Upper lobe of right lung (tissue), 1 donor: ENCODE measurements around the gene SLC66A1. TPM values are rescaled to one million over a fixed set of nuclear protein-coding genes. Genes with fewer than 3 reads are reported as not detected.

ENCODE experiments used
- ATAC-seq: fragments of 200-7000 bp; cut with Tn5 transposase; one replicate; pipeline ENCODE4 v1.9.1; 2020; ENCODE audit warnings: mild to moderate bottlenecking, moderate library complexity
- DNase-seq: peaks from one replicate; pipeline ENCODE4 v3.0.0-alpha.2; 2020
- H3K27ac ChIP-seq: fragments of 200-600 bp; one replicate; pipeline ENCODE4 v1.8.0; 2022
- H3K27me3 ChIP-seq: fragments of 200-600 bp; one replicate; pipeline ENCODE4 v1.8.0; 2022; ENCODE audit warnings: mild to moderate bottlenecking
- H3K36me3 ChIP-seq: fragments of 200-600 bp; one replicate; pipeline ENCODE4 v1.8.0; 2022
- H3K4me1 ChIP-seq: fragments of 200-600 bp; one replicate; pipeline ENCODE4 v1.8.0; 2022
- H3K4me3 ChIP-seq: fragments of 200-600 bp; one replicate; pipeline ENCODE4 v1.8.0; 2022; ENCODE audit warnings: mild to moderate bottlenecking
- H3K9me3 ChIP-seq: fragments of 200-600 bp; one replicate; pipeline ENCODE4 v1.8.0; 2022
- intact Hi-C: fragments of 100-400 bp; cut with DNase I; formaldehyde crosslinking; loops from one replicate; pipeline ENCODE4 v1.11.0; 2022
- total RNA-seq: library from RNA; stranded (reverse); fragmentation: NEBNext Ultra II Directional; extraction: Animal tissue kit (Norgen Biotek cat#: 25700); gene quantifications from one replicate; pipeline ENCODE4 v1.2.1, GENCODE V29; 2021
- TF ChIP-seq, protein P1 (sequence below): fragments of 200-600 bp; IDR thresholded peaks from one replicate; pipeline ENCODE4 v1.8.0; 2022; ENCODE audit warnings: antibody characterized with exemption
- donor health status: DM: no; HTN: yes; CAD: no; lungs with severe emphysema.

The SLC66A1 gene
- total RNA-seq, 1 donor from 2014 or later = 20.9 TPM

DNA sequence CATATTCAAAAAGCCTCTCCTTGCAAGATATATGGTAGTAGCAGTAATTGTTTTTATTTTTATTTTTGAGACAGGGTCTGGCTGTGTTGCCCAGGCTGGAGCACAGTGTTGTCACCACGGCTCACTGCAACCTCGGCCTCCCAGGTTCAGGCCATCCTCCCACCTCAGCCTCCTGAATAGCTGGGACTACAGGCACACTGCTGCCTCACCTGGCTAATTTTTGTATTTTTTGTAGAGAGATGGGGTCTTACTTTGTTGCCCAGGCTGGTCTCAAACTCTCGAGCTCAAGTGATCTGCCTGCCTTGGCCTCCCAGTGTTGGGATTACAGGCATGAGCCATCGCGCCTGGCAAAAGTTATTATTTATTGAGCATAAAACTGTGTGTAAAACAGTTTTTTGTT, 38.4 kb downstream of the SLC66A1 start:
- no peak overlapping the region for H3K27ac ChIP-seq
- DNase-seq (no peak), ATAC-seq (no peak)
- H3K36me3 ChIP-seq = peaks cover 60% of the 10 kb centered on the region
- no peaks in the 10 kb centered on the region for H3K4me1 ChIP-seq
- no peaks in the 10 kb centered on the region for H3K27me3 ChIP-seq
- no peak overlapping the region for H3K4me3 ChIP-seq
- no peaks in the 10 kb centered on the region for H3K9me3 ChIP-seq
- TF ChIP-seq, protein P1, sequence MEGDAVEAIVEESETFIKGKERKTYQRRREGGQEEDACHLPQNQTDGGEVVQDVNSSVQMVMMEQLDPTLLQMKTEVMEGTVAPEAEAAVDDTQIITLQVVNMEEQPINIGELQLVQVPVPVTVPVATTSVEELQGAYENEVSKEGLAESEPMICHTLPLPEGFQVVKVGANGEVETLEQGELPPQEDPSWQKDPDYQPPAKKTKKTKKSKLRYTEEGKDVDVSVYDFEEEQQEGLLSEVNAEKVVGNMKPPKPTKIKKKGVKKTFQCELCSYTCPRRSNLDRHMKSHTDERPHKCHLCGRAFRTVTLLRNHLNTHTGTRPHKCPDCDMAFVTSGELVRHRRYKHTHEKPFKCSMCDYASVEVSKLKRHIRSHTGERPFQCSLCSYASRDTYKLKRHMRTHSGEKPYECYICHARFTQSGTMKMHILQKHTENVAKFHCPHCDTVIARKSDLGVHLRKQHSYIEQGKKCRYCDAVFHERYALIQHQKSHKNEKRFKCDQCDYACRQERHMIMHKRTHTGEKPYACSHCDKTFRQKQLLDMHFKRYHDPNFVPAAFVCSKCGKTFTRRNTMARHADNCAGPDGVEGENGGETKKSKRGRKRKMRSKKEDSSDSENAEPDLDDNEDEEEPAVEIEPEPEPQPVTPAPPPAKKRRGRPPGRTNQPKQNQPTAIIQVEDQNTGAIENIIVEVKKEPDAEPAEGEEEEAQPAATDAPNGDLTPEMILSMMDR = no peak
- intact Hi-C loops = no loop called here

DNA sequence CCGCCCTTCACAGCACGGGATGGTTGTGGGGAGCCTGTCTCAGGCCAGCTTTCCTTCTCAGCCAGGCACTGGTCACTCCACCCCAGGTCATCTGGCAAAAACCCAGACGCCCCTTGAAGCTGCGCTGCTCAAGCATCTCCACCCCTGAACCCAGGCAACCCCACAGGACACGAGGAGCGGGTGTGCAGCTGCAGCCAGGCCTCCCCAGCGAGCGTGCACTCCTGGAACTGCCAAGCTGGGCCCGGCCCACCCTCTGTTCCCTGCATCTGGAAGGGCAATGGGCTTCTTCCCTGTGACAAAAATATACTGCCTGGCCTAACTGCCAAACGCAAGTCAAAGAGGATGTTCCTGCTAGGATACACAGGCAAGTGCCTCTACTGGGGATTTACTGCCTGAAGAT, 39.7 kb downstream of the SLC66A1 start:
- Histone ChIP-seq H3K36me3 (peaks cover 72% of the 10 kb centered on the region), H3K27ac (no peak overlapping the region), H3K9me3 (no peaks in the 10 kb centered on the region), H3K4me3 (no peak overlapping the region), H3K4me1 (no peaks in the 10 kb centered on the region), H3K27me3 (no peaks in the 10 kb centered on the region)
- TF ChIP-seq, protein P1 = no peak
- ATAC-seq (no peak), DNase-seq (no peak)
- intact Hi-C loops = no loop called here

DNA sequence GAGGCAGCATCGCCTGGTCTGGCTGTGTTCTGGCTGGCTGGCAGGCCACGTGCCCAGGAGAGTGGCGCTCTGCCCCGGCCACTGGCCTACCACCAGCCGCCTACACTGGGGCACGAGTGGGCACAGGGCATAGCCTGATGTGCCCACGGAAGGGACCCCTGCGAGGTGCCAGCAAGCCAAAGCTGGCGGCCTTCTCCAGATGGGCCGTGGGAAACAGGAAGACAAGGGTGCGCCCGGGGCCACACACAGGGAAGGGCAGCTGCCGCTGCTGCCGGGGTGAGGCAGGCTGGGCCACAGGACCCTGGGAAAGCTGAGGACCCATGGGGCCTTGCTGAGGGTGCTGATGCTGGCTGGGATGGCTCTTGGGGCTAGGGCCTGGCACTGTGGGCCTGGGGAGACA, 40.7 kb downstream of the SLC66A1 start:
- Histone ChIP-seq H3K4me3 (no peak overlapping the region), H3K27me3 (no peaks in the 10 kb centered on the region), H3K27ac (no peak overlapping the region), H3K36me3 (peaks cover 77% of the 10 kb centered on the region), H3K9me3 (no peaks in the 10 kb centered on the region), H3K4me1 (no peaks in the 10 kb centered on the region)
- intact Hi-C loops = no loop called here
- no peak for DNase-seq
- TF ChIP-seq, protein P1 = no peak
- no peak for ATAC-seq

DNA sequence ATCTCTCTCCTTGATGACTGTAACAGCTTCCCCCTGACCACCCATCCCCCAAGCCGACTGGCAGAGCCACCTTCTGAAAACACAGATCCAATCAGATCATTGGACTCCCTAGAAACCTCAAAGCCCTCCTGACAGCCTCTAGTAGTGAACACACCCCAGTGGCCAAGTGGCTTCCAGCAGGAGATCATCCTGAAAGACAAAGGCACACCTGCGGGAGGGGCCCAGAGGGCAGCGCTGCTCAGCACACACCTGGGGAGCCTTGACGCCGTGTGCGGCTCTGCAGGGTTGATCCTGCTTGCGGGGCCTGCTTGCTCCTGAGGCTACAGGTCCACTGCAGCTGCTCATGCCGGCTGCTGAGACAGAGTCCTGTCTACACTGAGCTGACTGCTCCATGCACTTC, 41.5 kb downstream of the SLC66A1 start:
- no peaks in the 10 kb centered on the region for H3K4me1 ChIP-seq
- TF ChIP-seq, protein P1 = no peak
- no peaks in the 10 kb centered on the region for H3K27me3 ChIP-seq
- no peak overlapping the region for H3K27ac ChIP-seq
- intact Hi-C loops = no loop called here
- peaks cover 77% of the 10 kb centered on the region for H3K36me3 ChIP-seq
- ATAC-seq = no peak
- H3K9me3 ChIP-seq = no peaks in the 10 kb centered on the region
- DNase-seq = no peak
- H3K4me3 ChIP-seq = no peak overlapping the region

DNA sequence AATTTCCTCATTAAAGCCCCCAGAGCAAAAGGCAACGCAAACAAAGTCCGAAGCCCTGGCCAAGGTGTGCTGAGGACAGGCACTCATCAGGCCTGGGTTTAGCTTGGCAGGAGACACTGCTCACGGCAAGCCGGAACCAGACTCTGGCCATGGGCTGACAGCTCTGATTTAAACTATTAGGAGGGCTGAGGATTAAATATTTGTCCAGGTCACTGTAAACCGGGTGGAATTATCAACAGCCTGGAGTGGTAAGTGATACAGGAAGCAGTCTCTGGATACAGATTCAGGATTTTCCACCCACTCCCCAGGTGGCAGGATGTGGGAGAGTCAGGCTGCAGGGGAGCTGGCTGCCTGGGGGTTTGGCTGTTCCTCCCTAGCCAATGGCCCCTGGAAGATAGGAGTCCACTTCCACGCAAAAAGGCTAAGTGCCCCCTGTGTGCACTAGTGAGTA, 42.4 kb downstream of the SLC66A1 start:
- ATAC-seq (no peak), DNase-seq (no peak)
- H3K27me3 ChIP-seq = no peaks in the 10 kb centered on the region
- peaks cover 71% of the 10 kb centered on the region for H3K36me3 ChIP-seq
- TF ChIP-seq, protein P1 = no peak
- H3K9me3 ChIP-seq = no peaks in the 10 kb centered on the region
- no peak overlapping the region for H3K27ac ChIP-seq
- H3K4me3 ChIP-seq = no peak overlapping the region
- intact Hi-C loops = no loop called here
- H3K4me1 ChIP-seq = peaks cover 3% of the 10 kb centered on the region

DNA sequence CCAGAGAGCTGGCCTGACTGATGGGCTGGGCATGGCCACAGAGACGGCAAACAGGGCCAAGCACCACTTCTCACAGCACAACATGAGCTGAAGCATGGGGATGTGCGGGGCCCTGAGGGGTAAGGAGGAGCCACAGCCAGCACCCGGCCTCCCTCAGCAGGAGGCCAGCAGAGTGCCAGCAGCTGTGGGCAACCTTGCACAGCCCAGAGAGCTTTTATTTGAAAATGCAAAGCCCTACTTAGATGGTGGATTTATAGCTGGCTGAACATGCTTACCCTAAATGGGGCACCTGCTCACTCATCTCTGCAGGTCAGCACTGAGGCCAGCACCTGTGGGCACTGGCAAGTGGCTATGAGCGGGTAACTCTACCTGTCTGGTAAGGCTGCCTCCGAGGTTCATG, 44.1 kb downstream of the SLC66A1 start:
- DNase-seq (no peak), ATAC-seq (peak; percentile 47)
- Histone ChIP-seq H3K4me1 (peaks cover 17% of the 10 kb centered on the region), H3K36me3 (peaks cover 56% of the 10 kb centered on the region), H3K9me3 (no peaks in the 10 kb centered on the region), H3K27me3 (no peaks in the 10 kb centered on the region), H3K4me3 (no peak overlapping the region), H3K27ac (no peak overlapping the region)
- TF ChIP-seq, protein P1 = no peak
- intact Hi-C loops = no loop called here
